ACHN (cell line): ENCODE measurements around the gene PIWIL4.

Source experiments
- DNase-seq: peaks from one replicate; pipeline ENCODE4 v3.0.0-alpha.2; 2015
- in situ Hi-C: cut with HindIII; loops from 2 replicates; pipeline ENCODE4 v1.10.0; 2017; ENCODE audit warnings: low sequenced_read_pairs, low pct_ligation_motif_present, low pct_unique_long_range_greater_than_20kb

Gene PIWIL4

GRCh38 chr11:94574193-94574961, 7.2 kb downstream of the PIWIL4 start:
- in situ Hi-C loops, result no loop called here
- no peak for DNase-seq

GRCh38 chr11:94576306-94576705, 9.1 kb downstream of the PIWIL4 start:
- DNase-seq, result no peak
- in situ Hi-C loops, result no loop called here

- in situ Hi-C loops, result no loop called here
- DNase-seq, result no peak
These were observed 10.7 kb downstream of the PIWIL4 start for GRCh38 chr11:94577841-94578240.

GRCh38 chr11:94581926-94582325, 14.8 kb downstream of the PIWIL4 start:
- in situ Hi-C loops, result no loop called here
- no peak for DNase-seq

- DNase-seq, result no peak
These were observed 16.2 kb downstream of the PIWIL4 start for GRCh38 chr11:94583213-94583865.

GRCh38 chr11:94583866-94584500, 16.8 kb downstream of the PIWIL4 start:
- in situ Hi-C loops, result no loop called here

More at GRCh38 chr11:94583213-94583865, 16.2 kb downstream of the PIWIL4 start:
- in situ Hi-C loops, result no loop called here

GRCh38 chr11:94584978-94585377, 17.8 kb downstream of the PIWIL4 start:
- no peak for DNase-seq
- in situ Hi-C loops, result no loop called here

More at GRCh38 chr11:94583866-94584500, 16.8 kb downstream of the PIWIL4 start:
- DNase-seq, result no peak

- no peak for DNase-seq
- in situ Hi-C loops, result no loop called here
These were observed 18.2 kb downstream of the PIWIL4 start for GRCh38 chr11:94585399-94585798.

- no peak for DNase-seq
- in situ Hi-C loops, result no loop called here
These were observed 19.4 kb downstream of the PIWIL4 start for GRCh38 chr11:94586546-94586945.

GRCh38 chr11:94586978-94587377, 19.8 kb downstream of the PIWIL4 start:
- in situ Hi-C loops, result no loop called here
- no peak for DNase-seq

- in situ Hi-C loops, result no loop called here
- no peak for DNase-seq
These were observed 21.3 kb downstream of the PIWIL4 start for GRCh38 chr11:94588366-94588942.

GRCh38 chr11:94590352-94591041, 23.3 kb downstream of the PIWIL4 start:
- in situ Hi-C loops, result no loop called here
- DNase-seq, result no peak

- in situ Hi-C loops, result no loop called here
- no peak for DNase-seq
These were observed 25.9 kb downstream of the PIWIL4 start for GRCh38 chr11:94593030-94593429.

GRCh38 chr11:94595076-94595475, 27.9 kb downstream of the PIWIL4 start:
- in situ Hi-C loops, result no loop called here
- DNase-seq, result no peak

- in situ Hi-C loops, result no loop called here
- DNase-seq, result peak; percentile 4
These were observed 30.7 kb downstream of the PIWIL4 start for GRCh38 chr11:94597896-94598295.

- in situ Hi-C loops, result no loop called here
These were observed 32.3 kb downstream of the PIWIL4 start for GRCh38 chr11:94599510-94599909.

GRCh38 chr11:94602430-94603372, 35.5 kb downstream of the PIWIL4 start:
- peak; percentile 82 for DNase-seq
- in situ Hi-C loops, result no loop called here

More at GRCh38 chr11:94599510-94599909, 32.3 kb downstream of the PIWIL4 start:
- no peak for DNase-seq

GRCh38 chr11:94603587-94603986, 36.4 kb downstream of the PIWIL4 start:
- in situ Hi-C loops, result no loop called here
- DNase-seq, result no peak
